ENCODE results near the gene SBDS.

SBDS gene

GRCh38 chr7:67022511-67022910 is 27.1 kb upstream of the SBDS start:
- ChIA-PET CTCF (no interaction called here), POLR2A (no interaction called here)
- H3K27ac ChIP-seq (ENCODE audit: extremely low read depth, low read depth, low read length), result no peak overlapping the region
- no peak overlapping the region for H3K4me3 ChIP-seq (ENCODE audit: low read depth, low read length)
- peaks cover 4 to 35% of the 10 kb centered on the region in 2 experiments; a peak in 2 of 3 replicates for H3K36me3 ChIP-seq (ENCODE audit: control insufficient read depth in 2 of 2, insufficient read depth in 1 of 2, low read length in 2 of 2)
- no peaks in the 10 kb centered on the region for H3K4me1 ChIP-seq (ENCODE audit: control insufficient read depth, insufficient read depth, low read length)
- H3K9me3 ChIP-seq (ENCODE audit: control insufficient read depth, insufficient read depth, low read depth, low read length), result no peaks in the 10 kb centered on the region
- no peak for TF ChIP-seq ZBTB8A (tag by site-specific recombination; IDR thresholded peaks at IDR 0.05)
- no peak for TF ChIP-seq ZNF26 (tag by site-specific recombination; IDR thresholded peaks at IDR 0.05)
- TF ChIP-seq PRDM2 (tag by site-specific recombination; IDR thresholded peaks at IDR 0.05; ENCODE audit: borderline replicate concordance), result no peak

GRCh38 chr7:67021260-67021659 is 25.9 kb upstream of the SBDS start:
- CTCF ChIA-PET, result interaction anchor here (0.6 kb wide), 1 partner anchor 1928 kb away, joined by 3 read pairs; no protein-coding TSS in a partner anchor
- Histone ChIP-seq H3K27ac (ENCODE audit: extremely low read depth, low read depth, low read length) (no peak overlapping the region), H3K9me3 (ENCODE audit: control insufficient read depth, insufficient read depth, low read depth, low read length) (no peaks in the 10 kb centered on the region), H3K4me3 (ENCODE audit: low read depth, low read length) (no peak overlapping the region), H3K36me3 (ENCODE audit: control insufficient read depth in 2 of 2, insufficient read depth in 1 of 2, low read length in 2 of 2) (peaks cover 3 to 35% of the 10 kb centered on the region in 2 experiments; a peak in 2 of 3 replicates), H3K4me1 (ENCODE audit: control insufficient read depth, insufficient read depth, low read length) (no peaks in the 10 kb centered on the region)
- POLR2A ChIA-PET, result no interaction called here
- TF ChIP-seq ZNF747 (tag by site-specific recombination; IDR thresholded peaks at IDR 0.05), result no peak
- TF ChIP-seq ZNF221 (tag by site-specific recombination; IDR thresholded peaks at IDR 0.05; ENCODE audit: borderline replicate concordance), result no peak
- TF ChIP-seq PRDM2 (tag by site-specific recombination; IDR thresholded peaks at IDR 0.05; ENCODE audit: borderline replicate concordance), result no peak
- TF ChIP-seq ZNF658 (tag by site-specific recombination; IDR thresholded peaks at IDR 0.05), result no peak
- TF ChIP-seq ZNF140 (tag by site-specific recombination; IDR thresholded peaks at IDR 0.05), result no peak
- no peak for TF ChIP-seq ZNF639 (tag by site-specific recombination; IDR thresholded peaks at IDR 0.05)
- no peak for TF ChIP-seq ZNF626 (tag by site-specific recombination; IDR thresholded peaks at IDR 0.05)
- no peak for TF ChIP-seq ZBTB17 (tag by site-specific recombination; IDR thresholded peaks at IDR 0.05)
- no peak for TF ChIP-seq ZNF513 (tag by site-specific recombination; IDR thresholded peaks at IDR 0.05)
- no peak for TF ChIP-seq KLF8 (tag by site-specific recombination; IDR thresholded peaks at IDR 0.05)
- TF ChIP-seq ZNF311 (tag by site-specific recombination; IDR thresholded peaks at IDR 0.05; ENCODE audit: borderline replicate concordance), result no peak
- TF ChIP-seq EGR2 (tag by site-specific recombination; IDR thresholded peaks at IDR 0.05; ENCODE audit: low read depth), result no peak
- TF ChIP-seq ZNF830 (tag by site-specific recombination; IDR thresholded peaks at IDR 0.05; ENCODE audit: low read depth), result no peak
- no peak for TF ChIP-seq ZSCAN5A (tag by site-specific recombination; IDR thresholded peaks at IDR 0.05)

All from HEK293 (cell line).